SKM-1 (cell line): ENCODE results near the gene GABPB1.

Experiments used
- DNase-seq: peaks from one replicate; lab custom pipeline; 2025; ENCODE audit not compliant: unreplicated experiment; lab: John Stamatoyannopoulos, UW

GABPB1 gene

GRCh38 chr15:50280271-50280670 is 74.7 kb downstream of the GABPB1 start:
- no peak for DNase-seq

DNA sequence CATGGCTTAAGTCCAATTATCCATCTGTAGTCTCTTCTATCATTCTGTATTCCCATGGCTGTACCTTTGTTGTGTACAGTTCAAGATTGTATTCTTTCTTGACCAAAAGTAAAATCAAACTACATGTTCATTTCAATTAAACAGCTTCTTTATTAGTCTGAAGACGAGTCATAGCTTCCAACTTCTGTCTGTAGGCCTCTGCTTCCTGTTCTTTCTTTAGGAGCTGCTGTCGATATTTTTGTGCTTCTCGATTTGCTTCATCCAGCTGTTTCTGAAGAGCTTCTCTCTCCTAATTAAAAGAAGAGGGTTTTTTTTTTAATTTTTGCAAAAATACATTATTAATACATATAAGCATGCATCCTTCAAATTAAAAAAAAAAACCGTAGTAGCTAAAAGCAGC is 76.5 kb downstream of the GABPB1 start:
- DNase-seq = no peak

DNA sequence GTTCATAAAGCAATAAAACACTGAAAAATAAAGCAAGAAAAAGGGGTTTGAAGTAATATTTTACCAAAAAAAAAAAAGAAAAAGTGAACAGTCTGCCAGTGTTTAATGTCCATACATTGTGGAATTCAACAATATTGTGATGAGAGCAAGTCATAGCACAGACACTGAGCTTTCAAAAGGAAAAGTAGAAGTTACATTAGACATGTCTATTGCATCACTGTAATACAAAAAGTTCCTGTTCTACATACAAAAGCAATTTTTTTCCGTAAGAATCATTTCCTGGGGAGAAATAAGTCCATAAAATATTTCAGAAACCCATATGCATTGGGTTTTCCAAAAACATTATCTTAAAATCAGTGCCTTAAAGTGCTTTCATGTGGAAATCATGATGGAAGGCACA is 77.6 kb downstream of the GABPB1 start:
- no peak for DNase-seq

GRCh38 chr15:50275908-50276307 is 79.1 kb downstream of the GABPB1 start:
- DNase-seq = no peak

- DNase-seq = no peak
Measured at GRCh38 chr15:50275091-50275490, 79.9 kb downstream of the GABPB1 start.

- no peak for DNase-seq
Measured at GRCh38 chr15:50267577-50267976, 87.4 kb downstream of the GABPB1 start.

DNA sequence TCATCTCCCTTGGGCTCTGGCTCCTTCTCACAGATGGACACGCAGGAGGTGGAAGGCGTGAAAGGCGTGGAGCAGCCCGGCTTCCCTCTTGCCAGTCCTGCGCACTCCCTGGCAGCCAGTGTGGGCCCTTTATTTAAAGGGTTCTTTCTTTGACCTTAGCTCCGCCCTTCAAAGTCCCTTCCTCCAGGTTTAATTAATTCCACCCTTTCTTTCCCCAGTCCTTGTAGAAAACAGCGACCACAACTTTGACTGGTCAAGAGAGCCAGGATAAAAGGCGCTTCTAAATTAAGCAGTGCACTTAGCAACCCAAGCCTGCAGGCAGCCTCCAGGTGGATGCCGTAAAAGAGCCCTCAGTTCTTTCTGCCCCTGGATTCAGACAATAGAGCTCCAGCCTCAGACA is 89.4 kb downstream of the GABPB1 start, which contains the start of gene HDC:
TSS of gene HDC (minus strand) at position 107 of the 400 bp plus-strand sequence. CDS start at position 4, 103 bp downstream.
- no peak for DNase-seq

DNA sequence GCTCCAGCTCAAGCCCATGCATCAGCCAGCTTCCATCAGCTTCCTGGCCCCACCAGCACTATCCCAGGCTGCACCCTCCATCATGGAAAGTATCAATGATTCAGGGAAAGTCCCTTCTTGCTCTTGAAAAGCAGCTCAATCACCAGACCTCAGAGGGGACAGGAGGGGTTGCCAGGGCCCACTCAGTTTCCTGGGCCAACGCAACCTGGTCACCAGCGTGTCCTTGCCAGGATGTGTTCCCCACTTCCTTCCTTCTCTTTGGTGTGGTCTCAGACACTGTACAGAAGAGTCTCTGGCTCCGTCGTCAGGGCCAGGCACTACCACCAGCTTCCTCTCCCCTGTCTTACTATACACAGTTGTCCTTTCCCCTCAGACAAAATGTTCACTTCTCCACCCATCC is 92.5 kb downstream of the GABPB1 start:
- DNase-seq = peak; percentile 18

DNA sequence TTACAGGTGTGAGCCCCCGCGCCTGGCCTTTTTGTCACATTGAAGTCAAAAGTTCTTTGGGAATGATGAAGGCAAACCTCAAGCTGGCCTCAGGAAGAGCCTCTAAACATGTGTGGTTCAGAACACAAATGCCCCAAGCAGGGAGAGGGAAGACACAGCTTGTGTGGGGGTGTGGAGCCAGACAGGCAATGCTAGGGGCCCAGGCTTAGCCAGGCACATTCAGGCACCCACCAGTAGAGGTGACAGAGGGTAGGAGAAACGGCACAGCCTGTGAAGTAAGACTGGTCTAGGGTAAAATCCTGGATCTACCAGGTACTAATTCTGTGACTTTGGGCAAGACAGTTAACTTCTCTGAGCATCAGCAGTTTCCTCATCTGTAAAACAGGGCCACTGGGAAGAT is 93.0 kb downstream of the GABPB1 start:
- no peak for DNase-seq

DNA sequence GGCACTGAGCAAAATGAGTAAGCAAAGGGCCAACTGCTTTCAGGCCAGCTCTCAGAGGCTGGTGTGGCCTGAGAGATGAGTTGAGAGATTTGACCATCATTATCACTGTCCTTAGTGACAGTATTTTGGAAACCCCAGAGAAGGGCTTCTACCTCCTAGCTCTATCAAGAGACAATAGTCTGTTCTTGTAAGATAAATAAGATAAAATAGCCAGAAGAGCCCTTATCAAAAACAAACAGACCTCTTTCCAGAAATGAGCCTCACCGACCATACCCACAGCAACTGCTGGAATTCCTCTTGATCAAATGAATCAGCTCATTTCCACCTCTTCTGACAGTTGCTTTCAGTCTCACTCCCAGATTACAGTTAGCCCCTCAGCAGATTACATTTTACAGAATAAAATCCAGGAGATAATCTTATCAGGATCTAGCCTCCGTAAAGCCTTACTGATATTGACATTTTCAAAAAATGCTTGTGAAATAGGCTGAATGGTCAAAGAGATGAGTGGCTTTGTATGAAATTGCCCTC is 94.0 kb downstream of the GABPB1 start:
- DNase-seq = no peak

DNA sequence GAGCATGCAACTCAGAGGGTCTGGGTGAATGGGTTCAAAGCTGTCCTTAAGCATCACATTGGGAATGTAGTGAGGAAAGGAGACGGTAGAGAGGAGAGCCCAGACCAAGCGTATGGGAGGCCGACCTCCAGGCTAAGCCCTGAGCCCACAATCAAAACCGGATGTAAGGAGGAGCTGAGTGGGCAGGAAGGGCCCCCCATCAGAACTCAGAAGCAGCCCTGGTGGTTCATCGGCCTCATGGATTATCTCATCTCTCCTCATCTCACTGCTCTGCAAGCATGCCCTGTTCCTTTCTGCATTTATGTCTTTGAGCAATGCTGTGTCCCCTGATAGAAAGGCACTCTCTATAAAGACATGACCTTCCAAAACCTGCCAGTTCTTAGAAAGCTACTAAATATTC is 95.7 kb downstream of the GABPB1 start:
- DNase-seq = no peak

- peak; percentile 93 for DNase-seq
Measured at GRCh38 chr15:50257924-50258323, 97.1 kb downstream of the GABPB1 start.

GRCh38 chr15:50257332-50257731 is 97.7 kb downstream of the GABPB1 start:
- no peak for DNase-seq

GRCh38 chr15:50256188-50257041 is 98.6 kb downstream of the GABPB1 start:
- DNase-seq = no peak

- no peak for DNase-seq
Measured at GRCh38 chr15:50252556-50252955, 102.4 kb downstream of the GABPB1 start.

DNA sequence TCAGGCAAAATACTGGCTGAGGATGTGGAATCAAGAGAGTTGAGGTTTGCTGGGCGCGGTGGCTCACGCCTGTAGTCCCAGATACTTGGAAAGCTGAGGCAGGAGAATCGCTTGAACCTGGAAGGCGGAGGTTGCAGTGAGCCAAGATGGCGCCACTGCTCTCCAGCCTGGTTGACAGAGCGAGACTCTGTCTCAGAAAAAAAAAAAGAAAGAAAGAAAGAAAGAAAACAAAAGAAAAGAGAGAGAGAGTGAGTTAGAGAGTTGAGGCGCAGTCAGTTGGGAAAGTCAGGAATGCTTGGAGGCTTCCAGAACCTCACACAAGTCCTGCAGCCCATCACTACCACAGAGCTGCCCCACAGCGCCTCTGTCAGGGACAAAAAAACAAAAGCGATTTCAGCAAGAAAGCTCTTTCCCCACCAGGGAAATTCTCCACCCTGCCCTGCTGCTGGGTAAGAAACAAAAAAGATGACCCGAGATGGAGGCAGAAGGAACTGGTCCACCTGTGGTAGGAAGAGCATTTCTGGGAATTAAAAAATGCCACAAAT is 103.3 kb downstream of the GABPB1 start:
- DNase-seq = no peak

- no peak for DNase-seq
Measured at GRCh38 chr15:50250760-50251394, 104.1 kb downstream of the GABPB1 start.

- no peak for DNase-seq
Measured at GRCh38 chr15:50249704-50250103, 105.3 kb downstream of the GABPB1 start.

DNA sequence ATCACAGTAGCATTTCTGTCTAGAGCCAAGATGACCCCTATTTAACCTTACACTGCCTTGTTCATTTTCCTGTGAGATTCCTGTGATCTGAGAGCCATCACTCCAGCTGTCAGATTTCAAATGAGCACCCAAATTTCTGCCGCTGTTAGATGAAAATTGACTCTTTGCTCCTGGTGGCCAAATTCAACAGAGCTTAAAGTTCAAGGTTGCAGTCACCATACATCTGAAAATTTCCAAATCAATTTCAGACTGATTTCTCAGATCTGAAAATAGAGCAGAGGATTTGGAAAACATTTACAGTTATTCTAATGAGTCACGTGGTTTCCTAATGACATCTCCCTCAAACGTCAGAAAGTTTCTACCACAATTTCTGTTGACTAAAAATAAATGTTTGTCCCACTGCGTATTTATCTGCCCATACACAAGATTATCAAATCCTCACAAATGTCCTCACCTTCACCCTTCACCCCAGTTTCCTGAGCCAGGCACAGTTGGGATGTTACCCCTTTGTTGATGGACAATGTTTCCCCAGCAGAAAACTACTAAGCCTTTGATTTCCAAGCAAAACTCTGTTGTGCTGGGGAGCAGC is 105.9 kb downstream of the GABPB1 start:
- no peak for DNase-seq

GRCh38 chr15:50247819-50248655 is 107.0 kb downstream of the GABPB1 start:
- peak; percentile 15 for DNase-seq

DNA sequence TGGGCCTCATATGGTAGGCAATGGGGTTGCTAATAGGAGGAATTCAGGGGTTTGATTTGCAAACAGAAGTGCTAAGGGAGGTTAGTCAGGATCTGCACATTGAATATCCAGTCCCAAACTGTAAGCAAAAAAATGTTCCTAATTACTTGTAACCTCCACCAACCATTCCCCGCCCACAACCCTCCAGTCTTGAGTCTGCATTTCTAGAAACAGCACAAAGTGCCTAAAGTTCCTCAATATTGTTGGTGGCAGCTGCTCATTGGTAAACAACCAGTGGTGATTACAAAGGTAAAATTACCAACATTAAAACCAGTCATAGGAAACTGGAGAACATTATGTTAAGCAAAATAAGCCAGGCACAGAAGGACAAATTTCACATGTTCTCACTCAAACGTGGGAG is 108.4 kb downstream of the GABPB1 start:
- DNase-seq = no peak
